HG02798 (cell line): ENCODE measurements around the gene TATDN2.
A peak's percentile ranks its signal among the peaks of the same experiment; 100 is the strongest.

Experiments
- ATAC-seq: cut with Tn5 transposase; IDR thresholded peaks from one replicate; pipeline ENCODE4 v1.9.1; 2021; ENCODE audit warnings: mild to moderate bottlenecking; ENCODE audit not compliant: unreplicated experiment, poor library complexity

TATDN2 gene

GRCh38 chr3:10248184-10248983 lies at the start of gene TATDN2:
Gene TATDN2 (plus strand): TSS chr3:10248459. CDS start chr3:10249201, 742 bp downstream.
- ATAC-seq, result peak; percentile 96

GRCh38 chr3:10198761-10199649 lies 49.3 kb upstream of the TATDN2 start:
- peak; percentile 76 for ATAC-seq

- no peak for ATAC-seq
Measured at GRCh38 chr3:10204921-10205320, 43.3 kb upstream of the TATDN2 start.

- ATAC-seq, result no peak
Measured at GRCh38 chr3:10205451-10206165, 42.7 kb upstream of the TATDN2 start.

- no peak for ATAC-seq
Measured at GRCh38 chr3:10206166-10206511, 42.1 kb upstream of the TATDN2 start.

- ATAC-seq, result no peak
Measured at GRCh38 chr3:10213156-10213792, 35.0 kb upstream of the TATDN2 start.

- ATAC-seq, result no peak
Measured at GRCh38 chr3:10215578-10216368, 32.5 kb upstream of the TATDN2 start.

GRCh38 chr3:10217359-10217758 lies 30.9 kb upstream of the TATDN2 start:
- no peak for ATAC-seq

- no peak for ATAC-seq
Measured at GRCh38 chr3:10219737-10220136, 28.5 kb upstream of the TATDN2 start.

GRCh38 chr3:10223676-10224639 lies 24.3 kb upstream of the TATDN2 start:
- peak; percentile 65 for ATAC-seq

GRCh38 chr3:10224794-10225665 lies 23.2 kb upstream of the TATDN2 start:
- ATAC-seq, result peak; percentile 53

- ATAC-seq, result no peak
Measured at GRCh38 chr3:10226293-10226692, 22.0 kb upstream of the TATDN2 start.

GRCh38 chr3:10228248-10228950 lies 19.9 kb upstream of the TATDN2 start:
- ATAC-seq, result no peak

GRCh38 chr3:10229576-10229975 lies 18.7 kb upstream of the TATDN2 start:
- no peak for ATAC-seq

- no peak for ATAC-seq
Measured at GRCh38 chr3:10232137-10232536, 16.1 kb upstream of the TATDN2 start.

- no peak for ATAC-seq
Measured at GRCh38 chr3:10233988-10234387, 14.3 kb upstream of the TATDN2 start.
